ENCODE data around the gene MOXD1.

MOXD1 gene

GRCh38 chr6:132400883-132401617, at the start of gene MOXD1:
TSS of gene MOXD1 (minus strand) at chr6:132401475. CDS start at chr6:132401426, 49 bp downstream.
- no peak for DNase-seq

- no peak for DNase-seq
Measured at GRCh38 chr6:132446855-132447241, 45.6 kb upstream of the MOXD1 start.

DNA sequence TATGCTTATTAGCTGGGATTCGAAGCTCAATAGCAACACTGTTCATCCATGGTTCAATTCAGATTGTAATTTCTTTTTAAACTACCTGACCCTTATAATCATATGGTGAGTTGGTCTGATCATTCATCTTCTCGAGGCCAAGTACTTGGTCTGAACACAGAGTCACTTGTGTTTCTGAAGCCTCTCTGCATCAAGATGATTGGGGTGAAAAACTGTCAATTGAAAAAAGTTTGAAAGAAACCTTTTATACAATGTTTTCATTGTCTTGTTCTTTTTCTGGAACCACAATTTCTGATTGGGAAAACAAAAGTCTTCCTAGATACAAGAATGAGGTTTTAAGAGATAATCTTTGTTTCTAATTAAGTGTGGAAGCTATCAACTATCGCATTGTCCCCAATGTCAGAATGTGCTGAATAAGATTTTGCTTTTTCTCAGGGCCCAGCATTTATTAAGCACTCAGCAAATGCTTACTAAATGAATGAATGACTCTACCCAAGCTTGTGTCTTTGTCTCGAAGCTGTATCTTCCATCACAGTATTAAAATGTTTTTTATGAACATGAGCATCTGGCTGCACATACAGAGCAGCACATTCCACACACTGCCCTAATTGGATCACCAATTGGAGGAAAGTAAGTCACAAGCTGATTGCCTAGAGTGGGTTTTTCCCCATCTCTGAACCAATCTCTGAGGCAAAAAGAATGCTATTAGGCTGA, 45.0 kb upstream of the MOXD1 start:
- DNase-seq: no peak

DNA sequence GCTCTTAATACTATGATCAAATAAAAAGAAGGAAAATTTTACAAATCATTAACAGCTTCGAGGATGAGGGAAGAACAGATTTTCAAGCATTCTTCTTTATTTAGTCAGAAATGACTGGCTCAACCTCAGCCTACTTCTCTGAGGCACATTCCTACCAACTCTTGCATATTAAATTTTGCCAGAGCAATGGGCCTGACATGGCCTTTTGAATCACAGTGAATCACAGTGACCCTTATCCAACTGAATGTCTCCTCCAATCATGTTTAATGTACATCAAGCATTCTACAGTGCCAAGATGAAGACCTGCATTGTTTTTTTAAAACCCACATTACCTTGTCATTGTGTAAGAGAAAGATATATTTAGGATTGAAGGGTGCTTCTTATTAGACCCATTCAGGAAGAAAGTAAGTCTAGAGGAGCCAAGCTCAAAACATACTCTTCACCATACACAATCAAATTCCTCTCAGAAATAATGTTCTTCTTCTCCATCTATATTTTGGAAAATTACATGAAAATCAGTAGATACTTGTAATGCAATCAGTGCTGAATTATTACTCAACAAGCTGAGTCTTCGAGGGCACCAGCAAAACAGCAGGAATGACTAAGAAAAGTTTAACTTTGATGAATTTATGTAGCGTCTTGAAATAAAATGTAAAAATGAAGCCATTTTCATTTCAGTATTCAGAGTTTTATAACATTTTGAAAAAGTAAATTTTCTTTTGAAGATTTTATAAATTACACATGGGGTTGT, 44.1 kb upstream of the MOXD1 start:
- no peak for DNase-seq

DNA sequence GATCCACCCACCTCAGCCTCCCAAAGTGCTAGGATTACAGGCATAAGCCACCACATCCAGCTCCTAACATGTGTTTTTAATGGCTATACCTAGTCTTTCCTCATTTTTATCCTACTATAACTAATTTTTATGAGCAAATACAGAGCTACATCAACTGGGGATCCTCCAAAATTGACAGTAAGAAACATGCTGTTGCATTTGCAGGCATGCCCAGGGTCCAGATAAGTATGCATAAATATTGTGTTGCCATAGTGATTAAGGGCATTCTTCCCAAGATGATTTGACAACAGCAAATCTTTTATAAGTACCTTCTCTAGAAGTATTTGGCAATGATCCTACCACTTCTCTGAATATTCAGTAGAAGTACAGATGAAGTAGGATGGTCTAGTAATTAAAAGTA, 41.9 kb upstream of the MOXD1 start:
- DNase-seq: no peak

DNA sequence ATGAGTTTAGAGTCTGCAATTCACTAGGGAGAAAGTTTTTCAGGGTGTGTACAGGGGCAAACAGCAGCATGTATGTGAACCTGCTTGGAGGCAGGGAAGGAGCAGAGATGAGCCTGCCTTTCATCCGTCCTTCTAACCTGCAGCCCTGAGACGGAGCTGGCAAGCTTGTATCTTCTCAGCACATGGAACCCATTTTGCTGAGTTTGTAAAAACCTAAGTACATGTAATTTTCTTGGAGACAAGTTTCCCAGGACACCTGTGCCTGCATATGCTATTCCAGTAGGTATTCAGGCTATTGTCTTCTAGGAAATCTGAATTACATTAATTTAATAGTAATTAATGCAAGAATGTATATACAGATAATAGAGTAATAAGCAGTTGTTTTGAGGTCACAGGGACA, 28.8 kb upstream of the MOXD1 start:
- no peak for DNase-seq

DNA sequence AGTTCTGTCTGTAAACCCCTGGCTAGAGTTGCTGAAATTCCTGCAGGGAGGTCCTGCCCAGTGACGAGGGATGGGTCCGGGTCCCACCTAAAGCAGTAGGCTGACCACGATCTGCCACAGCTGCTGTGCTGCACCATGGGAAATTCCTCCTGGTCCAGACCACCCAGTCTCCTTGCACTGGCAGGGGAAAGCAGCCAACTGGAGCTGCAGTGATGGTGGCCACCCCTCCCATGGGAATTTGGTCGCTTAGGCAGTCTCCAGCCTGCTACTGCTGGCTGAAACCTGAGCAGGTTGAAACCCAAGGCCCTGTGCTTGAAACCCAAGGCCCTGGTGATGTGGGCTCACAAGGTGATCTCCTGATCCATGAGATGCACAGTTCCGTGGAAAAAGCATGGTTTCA, 23.9 kb upstream of the MOXD1 start:
- DNase-seq: peak; percentile 4

DNA sequence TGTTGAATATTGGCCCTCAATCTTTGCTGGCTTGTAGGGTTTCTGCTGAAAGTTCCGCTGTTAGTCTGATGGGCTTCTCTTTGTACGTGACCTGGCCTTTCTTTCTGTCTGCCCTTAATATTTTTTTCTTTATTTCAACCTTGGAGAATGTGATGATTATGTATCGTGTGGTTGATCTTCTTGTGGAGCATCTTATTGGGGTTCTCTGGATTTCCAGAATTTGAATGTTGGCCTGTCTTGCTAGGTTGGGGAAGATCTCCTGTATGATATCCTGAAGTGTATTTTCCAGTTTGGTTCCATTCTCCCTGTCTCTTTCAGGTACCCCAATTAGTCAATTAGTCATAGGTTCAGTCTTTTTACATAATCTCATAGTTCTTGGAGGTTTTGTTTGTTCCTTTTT, 22.6 kb upstream of the MOXD1 start:
- DNase-seq: no peak

- no peak for DNase-seq
Measured at GRCh38 chr6:132418235-132418965, 17.1 kb upstream of the MOXD1 start.

DNA sequence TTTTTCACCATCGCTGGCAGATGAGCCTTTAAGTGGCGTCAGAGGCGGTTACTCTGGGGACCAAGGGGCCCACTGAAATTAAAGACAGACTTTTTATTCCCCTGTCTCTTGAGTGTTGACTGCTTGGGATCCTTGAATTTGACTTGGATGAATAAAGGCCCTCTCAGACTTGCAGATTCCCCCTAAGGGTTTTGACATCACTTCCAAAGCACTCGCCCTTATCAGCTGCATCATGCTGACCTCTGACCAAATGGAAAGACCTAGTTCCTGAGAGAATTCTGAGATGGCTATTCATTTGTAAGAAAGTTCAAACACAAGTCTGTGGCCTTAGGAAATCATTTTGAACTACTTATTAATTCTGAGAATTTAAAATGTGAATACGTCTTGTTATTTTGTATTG, 13.5 kb upstream of the MOXD1 start:
- DNase-seq: no peak

- DNase-seq: no peak
Measured at GRCh38 chr6:132414322-132414721, 13.0 kb upstream of the MOXD1 start.

- no peak for DNase-seq
Measured at GRCh38 chr6:132413499-132413802, 12.2 kb upstream of the MOXD1 start.

DNA sequence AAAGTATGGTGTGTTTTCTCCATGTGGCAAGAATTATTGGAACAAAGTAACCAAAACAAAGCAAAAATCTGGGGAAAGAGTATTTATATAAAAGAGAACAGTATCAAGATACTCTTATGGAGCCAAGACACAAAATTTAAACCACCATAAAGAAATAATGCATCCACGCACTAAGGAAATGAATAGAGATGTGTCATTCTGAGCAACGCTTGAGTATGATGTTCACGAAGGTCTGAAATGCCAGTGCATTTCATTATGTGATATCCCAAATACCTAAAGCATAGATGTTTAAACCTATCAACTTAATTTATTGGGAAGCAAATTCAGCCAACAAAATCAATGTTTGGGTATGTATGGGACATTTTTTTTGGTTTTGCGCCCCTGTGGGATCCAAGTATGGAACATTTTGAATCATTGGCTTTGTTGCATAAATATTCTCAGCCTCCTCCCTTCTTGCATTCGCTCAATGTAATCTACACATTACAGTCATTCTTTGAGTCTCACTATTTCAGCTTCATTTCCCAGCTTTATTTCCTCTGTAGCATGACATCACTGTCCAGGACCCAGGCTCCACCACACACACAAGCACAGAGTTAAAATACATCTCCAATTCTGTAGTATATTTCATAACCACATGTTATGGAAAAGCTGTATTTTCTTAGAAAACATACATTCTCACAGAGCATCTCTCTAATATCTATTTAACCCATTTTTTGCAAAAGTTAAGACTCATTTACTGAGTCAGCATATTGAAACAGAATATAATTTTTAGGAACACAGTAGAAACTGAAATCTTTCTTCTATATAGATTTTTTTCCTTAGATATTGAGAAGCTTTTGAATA, 11.6 kb upstream of the MOXD1 start:
- DNase-seq: no peak

DNA sequence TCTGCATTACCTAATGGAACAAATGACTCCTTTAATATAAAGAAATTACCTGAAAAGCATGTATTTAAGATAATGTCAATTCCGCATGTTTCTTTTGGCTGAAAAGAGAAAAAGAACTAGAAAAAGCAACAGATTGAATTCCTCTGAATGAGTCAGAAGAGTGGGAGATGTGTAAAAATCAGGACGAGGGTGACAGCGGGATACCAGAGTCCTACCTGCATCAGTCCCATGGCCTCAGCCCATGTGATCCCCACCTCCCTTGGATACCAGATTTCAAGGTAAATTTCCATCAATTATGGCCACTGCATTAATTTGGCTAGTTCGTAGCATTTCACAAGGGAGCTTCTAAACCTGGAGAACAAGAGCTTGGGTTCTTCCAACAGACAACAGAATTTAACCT, 10.0 kb upstream of the MOXD1 start:
- no peak for DNase-seq

- DNase-seq: no peak
Measured at GRCh38 chr6:132410830-132411229, 9.6 kb upstream of the MOXD1 start.

DNA sequence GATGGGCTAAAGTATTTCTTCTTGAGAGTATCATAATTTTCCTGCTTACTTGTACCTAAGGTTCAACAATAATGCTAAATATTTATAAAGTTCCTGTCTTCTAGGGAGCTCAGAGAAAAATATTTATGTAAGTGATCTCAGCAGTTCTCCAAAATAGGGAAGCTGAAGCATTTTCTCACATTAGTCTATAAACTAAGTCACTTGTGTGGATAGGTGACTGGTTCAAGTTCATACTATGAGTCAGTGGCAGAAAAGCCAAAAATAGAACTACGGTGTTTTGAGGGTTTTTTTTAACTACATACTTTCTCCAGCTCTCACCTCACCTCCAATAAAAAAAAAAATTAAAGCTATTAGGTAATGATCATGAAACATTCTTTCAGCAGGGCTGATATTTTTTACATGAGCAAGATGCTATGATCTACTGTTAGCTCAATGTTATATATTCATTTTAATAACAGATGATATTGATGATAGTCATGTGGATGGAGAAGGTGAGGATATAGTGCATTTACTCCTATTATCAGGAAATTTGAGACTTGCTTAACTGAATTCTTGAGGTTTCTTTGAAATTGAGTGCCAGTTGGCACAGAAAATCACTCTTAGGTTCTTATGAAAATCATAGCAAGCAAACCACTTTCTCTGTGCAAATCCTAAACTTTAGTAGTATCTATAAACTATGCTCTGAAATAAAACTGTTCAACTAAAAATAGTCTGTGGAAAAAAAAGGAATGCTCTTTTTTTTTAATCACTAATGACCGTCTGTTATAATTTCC, 4.1 kb upstream of the MOXD1 start:
- DNase-seq: no peak

DNA sequence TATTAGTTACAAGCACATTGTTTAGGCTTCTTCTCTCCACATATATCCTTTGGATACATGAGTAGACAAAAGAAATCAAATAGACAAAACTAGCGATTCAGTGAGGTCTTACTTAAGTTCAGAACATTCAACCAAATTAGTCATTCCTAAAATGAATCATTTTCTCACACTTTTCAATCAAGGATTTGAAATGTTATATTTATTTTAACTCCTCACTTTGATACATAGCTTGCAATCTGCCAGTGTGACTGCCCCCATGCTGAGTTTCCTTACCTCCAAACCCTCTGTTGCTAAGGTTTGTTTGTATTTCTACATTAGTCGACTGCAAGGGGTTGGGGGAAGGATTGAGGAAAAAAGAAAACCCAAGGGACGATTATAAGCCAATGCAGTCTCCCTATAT, 3.5 kb upstream of the MOXD1 start:
- no peak for DNase-seq

DNA sequence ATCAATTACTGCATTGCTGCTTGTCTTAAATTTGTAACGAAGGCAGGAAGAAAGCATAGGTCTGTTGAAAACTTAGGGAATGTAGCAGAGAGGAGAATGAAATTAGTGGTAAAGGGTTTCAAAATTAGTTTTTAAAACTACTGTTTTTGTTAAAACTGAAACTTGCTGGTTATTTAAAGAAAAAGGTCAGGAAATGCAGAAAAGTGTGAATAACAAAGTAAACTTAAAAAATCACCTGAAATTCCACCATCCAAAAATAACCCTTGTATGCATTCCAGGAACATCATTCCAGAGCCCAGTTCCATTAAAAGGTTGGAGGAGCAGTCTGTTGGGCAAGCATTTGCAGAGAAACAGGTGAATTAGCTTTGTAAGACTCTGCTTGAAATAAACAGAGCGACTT, 3.1 kb upstream of the MOXD1 start:
- DNase-seq: no peak

GRCh38 chr6:132401618-132402285, 477 bp upstream of the MOXD1 start:
- DNase-seq: no peak

DNA sequence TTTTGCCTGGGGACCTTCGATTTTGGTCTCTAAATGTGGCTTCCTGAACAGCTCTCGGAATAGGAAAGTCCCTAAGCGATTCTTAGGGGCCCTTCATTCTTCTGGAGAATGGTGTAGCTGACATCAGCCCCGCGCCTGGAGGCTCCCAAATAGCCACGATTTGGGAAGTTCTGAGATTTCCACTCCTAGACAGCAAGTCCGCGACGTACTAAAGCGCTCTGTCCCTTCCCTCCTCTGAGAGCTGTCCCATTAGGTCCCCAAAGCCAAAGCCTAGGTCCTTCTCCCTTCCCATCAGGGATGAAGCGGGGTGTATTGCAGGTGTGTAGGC, 756 bp downstream of the MOXD1 start:
- no peak for DNase-seq

DNA sequence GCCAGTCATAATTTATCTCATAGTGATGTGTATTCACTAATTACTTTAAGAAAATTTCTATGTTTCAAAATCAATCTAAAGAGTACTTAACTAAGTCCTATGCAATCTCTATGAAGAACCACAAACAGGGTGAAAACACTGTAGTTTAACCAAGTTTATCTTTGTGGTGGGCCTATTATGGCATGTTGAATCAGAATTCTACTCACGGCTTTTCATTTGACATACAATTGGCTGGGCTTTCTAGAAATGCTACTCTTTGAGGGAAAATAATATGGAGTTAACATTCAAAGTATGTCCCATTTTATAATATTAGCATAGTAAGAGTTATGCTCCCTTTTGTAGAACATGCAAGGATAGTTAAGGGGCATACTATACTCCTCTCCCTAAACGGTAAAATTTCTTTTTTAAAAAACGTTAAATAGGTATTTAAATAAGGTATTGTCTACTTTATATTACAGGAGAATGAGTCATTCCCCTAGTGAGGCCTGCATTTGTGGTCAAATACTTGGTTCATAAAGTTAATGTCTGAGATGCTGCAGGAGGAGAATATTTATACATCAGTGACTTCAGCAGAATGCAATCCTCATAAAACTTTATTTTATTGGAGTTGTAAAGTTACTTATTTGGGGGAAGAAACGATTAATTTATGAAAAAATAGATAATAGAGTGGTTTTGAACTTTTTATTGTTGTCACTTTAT, 1.8 kb downstream of the MOXD1 start:
- no peak for DNase-seq

Measured in NCI-H2107 (cell line).